Common myeloid progenitor, CD34-positive (primary cell): ENCODE results near the gene ANKRD11.
A peak's percentile ranks its signal among the peaks of the same experiment; 100 is the strongest.

Source experiments
- CTCF ChIA-PET: fragments of 350-600 bp; sonication (Branson Sonifier 250); formaldehyde crosslinking; loops from one replicate; lab custom pipeline; 2021; ENCODE audit warnings: antibody characterized with exemption; lab: Charles Lee
- POLR2A ChIA-PET: fragments of 350-600 bp; sonication (Branson Sonifier 250); formaldehyde crosslinking; loops from one replicate; lab custom pipeline; 2021; ENCODE audit warnings: antibody characterized with exemption; lab: Charles Lee
- DNase-seq, 3 donors: peaks; one replicate each; pipeline versions ENCODE4 v3.0.0 to v3.0.0-alpha.2; 2013
- H3K27ac ChIP-seq, 2 experiments: 1 replicate in 1 of 2; 2 replicates in 1 of 2; pipeline ENCODE4 v1.7.0; 2013; ENCODE audit warnings: inconsistent platforms in 2 of 2, low read length in 2 of 2, mild to moderate bottlenecking in 2 of 2, low read depth in 1 of 2, moderate library complexity in 1 of 2; ENCODE audit not compliant: severe bottlenecking in 2 of 2, insufficient read depth in 1 of 2, poor library complexity in 1 of 2
- H3K27me3 ChIP-seq, 5 experiments: replicated peaks in 2 of 5; 1 replicate in 3 of 5; 2 replicates in 2 of 5; pipeline versions ENCODE4 v1.6.1 to v1.7.0; 2013; ENCODE audit warnings: low read length in 4 of 5, mild to moderate bottlenecking in 2 of 5, moderate library complexity in 2 of 5, inconsistent platforms in 1 of 5; ENCODE audit not compliant: insufficient read depth in 5 of 5, control insufficient read depth in 4 of 5
- H3K36me3 ChIP-seq, 4 experiments: 1 replicate in 2 of 4; 2 replicates in 2 of 4; pipeline versions ENCODE4 v1.6.1 to v1.7.0; 2013; ENCODE audit warnings: low read length in 3 of 4, control low read depth in 1 of 4, mild to moderate bottlenecking in 1 of 4; ENCODE audit not compliant: control insufficient read depth in 4 of 4, insufficient read depth in 4 of 4
- H3K4me1 ChIP-seq, 4 experiments: 1 replicate in 3 of 4; 2 replicates in 1 of 4; pipeline versions ENCODE4 v1.6.1 to v1.7.1; 2013; ENCODE audit warnings: low read length in 3 of 4, mild to moderate bottlenecking in 3 of 4, control low read depth in 1 of 4, inconsistent platforms in 1 of 4, moderate library complexity in 1 of 4; ENCODE audit not compliant: control insufficient read depth in 4 of 4, insufficient read depth in 4 of 4; ENCODE audit errors: control extremely low read depth in 1 of 4
- H3K4me3 ChIP-seq, 7 experiments: 1 replicate in 4 of 7; 2 replicates in 3 of 7; pipeline versions ENCODE4 v1.5.1 to v1.7.0; 2013; ENCODE audit warnings: mild to moderate bottlenecking in 7 of 7, low read length in 6 of 7, moderate library complexity in 6 of 7, inconsistent platforms in 2 of 7, low read depth in 2 of 7, control low read depth in 1 of 7; ENCODE audit not compliant: insufficient read depth in 4 of 7, control insufficient read depth in 1 of 7; ENCODE audit errors: extremely low read depth in 1 of 7
- H3K9me3 ChIP-seq, 5 experiments: 1 replicate in 4 of 5; 2 replicates in 1 of 5; pipeline versions ENCODE4 v1.6.1 to v1.7.1; 2013; ENCODE audit warnings: low read length in 4 of 5, mild to moderate bottlenecking in 2 of 5, inconsistent platforms in 1 of 5, low read depth in 1 of 5, moderate library complexity in 1 of 5; ENCODE audit not compliant: control insufficient read depth in 4 of 5, insufficient read depth in 2 of 5; ENCODE audit errors: control extremely low read depth in 1 of 5
- WGBS: methylation state at CpG from one replicate; pipeline ENCODE4 v1.1.5; 2013; ENCODE audit not compliant: insufficient coverage; 5-methylcytosine and 5-hydroxymethylcytosine counted together

ANKRD11 gene

GRCh38 chr16:89482150-89482816 lies 8.1 kb downstream of the ANKRD11 start:
- ChIA-PET CTCF (interaction anchor here (0.8 to 1.2 kb wide), 4 partner anchors 16 to 138 kb away, joined by 3 to 4 read pairs (median 3); no protein-coding TSS in a partner anchor), POLR2A (no interaction called here)
- DNase-seq, result peak in 2 of 3 donors; percentile 50 to 51
- no peak overlapping the region for H3K4me3 ChIP-seq
- H3K27me3 ChIP-seq, result no peaks in the 10 kb centered on the region
- peaks cover 37 to 71% (median 53%) of the 10 kb centered on the region in 4 experiments for H3K4me1 ChIP-seq
- no peaks in the 10 kb centered on the region for H3K9me3 ChIP-seq
- WGBS, result 85% methylated on average over 14 of the region's 14 CpGs
- no peak overlapping the region for H3K27ac ChIP-seq
- H3K36me3 ChIP-seq, result peaks cover 0 to 10% (median 0%) of the 10 kb centered on the region in 4 experiments

GRCh38 chr16:89481356-89481955 lies 8.9 kb downstream of the ANKRD11 start:
- Histone ChIP-seq H3K4me3 (no peak overlapping the region), H3K27ac (no peak overlapping the region), H3K9me3 (no peaks in the 10 kb centered on the region), H3K4me1 (peaks cover 31 to 73% (median 53%) of the 10 kb centered on the region in 4 experiments), H3K36me3 (peaks cover 0 to 7% (median 0%) of the 10 kb centered on the region in 4 experiments), H3K27me3 (no peaks in the 10 kb centered on the region)
- 93% methylated on average over 13 of the region's 13 CpGs for WGBS
- ChIA-PET POLR2A (no interaction called here), CTCF (interaction anchor here (0.8 to 0.9 kb wide), 2 partner anchors 45 to 138 kb away, joined by 3 read pairs; no protein-coding TSS in a partner anchor)
- DNase-seq, result no peak

DNA sequence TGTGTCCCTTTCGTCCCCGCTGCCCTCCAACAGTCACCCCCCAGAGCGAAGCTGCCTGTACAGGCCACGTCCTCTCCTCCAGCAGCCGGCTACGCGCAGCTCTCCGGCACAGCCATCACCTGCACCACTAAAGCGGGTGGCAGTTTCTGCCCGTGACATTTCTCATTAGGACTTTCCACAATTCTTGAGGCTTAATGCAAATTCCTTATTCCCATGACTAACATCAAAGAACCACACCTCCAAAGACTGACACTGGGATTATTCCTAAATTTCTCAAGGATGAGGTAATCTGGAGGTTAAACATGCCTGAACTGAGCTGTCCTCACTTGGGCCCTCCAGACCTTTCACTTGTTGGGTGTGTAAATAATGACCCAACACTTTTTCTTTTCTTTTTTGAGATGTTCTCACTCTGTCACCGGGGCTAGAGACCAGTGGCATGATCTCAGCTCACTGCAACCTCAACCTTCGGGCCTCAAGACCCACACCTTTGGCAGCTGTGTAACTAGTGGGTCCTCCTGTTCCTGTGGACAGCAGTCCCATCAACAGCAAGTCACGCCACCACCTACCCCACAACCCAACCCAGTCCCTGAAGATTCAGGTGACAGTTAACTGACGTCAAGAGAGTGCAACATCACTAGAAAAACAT lies 11.7 kb downstream of the ANKRD11 start:
- Histone ChIP-seq H3K4me1 (peaks cover 14 to 68% (median 40%) of the 10 kb centered on the region in 4 experiments), H3K36me3 (peaks cover 0 to 7% (median 2%) of the 10 kb centered on the region in 4 experiments), H3K9me3 (no peaks in the 10 kb centered on the region), H3K27ac (no peak overlapping the region), H3K27me3 (no peaks in the 10 kb centered on the region), H3K4me3 (no peak overlapping the region)
- POLR2A ChIA-PET, result no interaction called here
- DNase-seq, result no peak
- CTCF ChIA-PET, result interaction anchor here (1.0 to 1.1 kb wide), 2 partner anchors 10 to 17 kb away, joined by 3 read pairs; no protein-coding TSS in a partner anchor
- WGBS, result 95% methylated on average over 4 of the region's 14 CpGs

- ChIA-PET CTCF (interaction anchor here (0.7 to 1.3 kb wide), 5 partner anchors 10 to 142 kb away, joined by 3 to 4 read pairs (median 3); partner anchors contain the start of gene SPG7), POLR2A (interaction anchor here (0.6 to 0.7 kb wide), 2 partner anchors 15 to 148 kb away, joined by 3 read pairs; no protein-coding TSS in a partner anchor)
- Histone ChIP-seq H3K27me3 (no peaks in the 10 kb centered on the region), H3K9me3 (no peaks in the 10 kb centered on the region), H3K4me1 (peaks cover 15 to 68% (median 30%) of the 10 kb centered on the region in 4 experiments), H3K4me3 (peak overlapping the region in 1 of 7 experiments; percentile 8), H3K27ac (peak overlapping the region in 1 of 2 experiments; percentile 4), H3K36me3 (peaks cover 0 to 4% (median 0%) of the 10 kb centered on the region in 4 experiments)
- peak in 2 of 3 donors; percentile 77 to 85 for DNase-seq
- 17% methylated on average over 5 of the region's 10 CpGs for WGBS
Observed at GRCh38 chr16:89476811-89477261, 13.5 kb downstream of the ANKRD11 start.

DNA sequence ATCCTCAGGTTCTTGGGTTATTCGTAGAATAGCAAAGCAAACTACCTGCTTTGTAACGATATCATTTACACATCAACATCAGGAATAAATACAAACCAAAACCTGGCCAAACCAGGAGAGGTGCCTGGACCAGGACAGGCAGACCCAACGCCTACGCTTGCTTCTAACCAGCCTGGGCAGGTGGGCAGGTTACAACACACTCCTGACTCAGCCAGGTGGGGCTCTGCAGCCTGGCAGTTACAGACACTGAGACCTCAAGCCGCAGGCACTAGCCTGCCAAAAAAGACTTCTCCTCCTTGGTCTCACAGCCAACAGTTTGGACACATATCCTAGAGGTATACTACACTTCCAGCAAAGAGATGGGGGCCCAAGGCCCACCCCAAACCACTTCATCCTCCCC lies 14.0 kb downstream of the ANKRD11 start:
- DNase-seq, result no peak
- H3K4me3 ChIP-seq, result peak overlapping the region in 1 of 7 experiments; percentile 24
- H3K4me1 ChIP-seq, result peaks cover 13 to 69% (median 29%) of the 10 kb centered on the region in 4 experiments
- 81% methylated on average over 2 of the region's 5 CpGs for WGBS
- CTCF ChIA-PET, result interaction anchor here (0.8 to 1.3 kb wide), 4 partner anchors 13 to 141 kb away, joined by 3 read pairs; partner anchors contain the start of gene SPG7
- H3K27ac ChIP-seq, result peak overlapping the region in 1 of 2 experiments; percentile 4
- H3K9me3 ChIP-seq, result no peaks in the 10 kb centered on the region
- POLR2A ChIA-PET, result interaction anchor here (0.6 to 0.7 kb wide), 2 partner anchors 15 to 147 kb away, joined by 3 read pairs; no protein-coding TSS in a partner anchor
- no peaks in the 10 kb centered on the region for H3K27me3 ChIP-seq
- H3K36me3 ChIP-seq, result peaks cover 0 to 4% (median 0%) of the 10 kb centered on the region in 4 experiments

DNA sequence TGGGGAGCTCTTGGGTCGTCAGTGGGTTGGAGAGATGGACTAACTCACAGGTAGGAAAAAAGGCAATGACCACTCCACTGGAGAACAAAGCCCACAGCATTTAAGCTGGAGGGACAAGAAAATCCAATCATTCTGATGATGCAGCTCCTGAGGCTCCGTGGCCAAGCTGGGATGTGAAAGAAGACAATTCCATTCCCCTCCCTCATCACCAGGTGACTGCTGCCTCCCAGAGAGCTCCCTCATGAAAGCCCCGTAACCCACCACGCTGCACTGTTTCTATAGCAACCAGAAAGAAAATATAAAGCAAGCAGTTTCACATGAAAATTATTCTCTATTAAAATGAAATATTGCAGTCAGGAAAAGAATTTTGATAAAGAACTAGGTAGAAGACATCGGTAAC lies 15.2 kb downstream of the ANKRD11 start:
- Histone ChIP-seq H3K9me3 (no peaks in the 10 kb centered on the region), H3K36me3 (peaks cover 0 to 4% (median 0%) of the 10 kb centered on the region in 4 experiments), H3K4me1 (peaks cover 13 to 73% (median 29%) of the 10 kb centered on the region in 4 experiments), H3K27me3 (no peaks in the 10 kb centered on the region), H3K4me3 (no peak overlapping the region), H3K27ac (peak overlapping the region in 1 of 2 experiments; percentile 43)
- 100% methylated on average over 1 of the region's 5 CpGs for WGBS
- no peak for DNase-seq
- ChIA-PET POLR2A (no interaction called here), CTCF (interaction anchor here (0.9 to 1.8 kb wide), 3 partner anchors 29 to 49 kb away, joined by 3 to 9 read pairs (median 3); no protein-coding TSS in a partner anchor)
